ENCODE data around the gene EXOC5.
"Not testable (repeated sequence)": the region's sequence is repeated elsewhere in the genome, so short reads cannot be mapped to it uniquely, and the experiment has no call there.

The EXOC5 gene

GRCh38 chr14:57258221-57258620 lies 10.5 kb downstream of the EXOC5 start:
- DNase-seq = not testable (repeated sequence)

- DNase-seq = no peak
Observed at GRCh38 chr14:57254884-57255283, 13.8 kb downstream of the EXOC5 start.

GRCh38 chr14:57246933-57247657 lies 21.6 kb downstream of the EXOC5 start:
- DNase-seq = no peak

GRCh38 chr14:57245941-57246340 lies 22.8 kb downstream of the EXOC5 start:
- DNase-seq = no peak

GRCh38 chr14:57244106-57244505 lies 24.6 kb downstream of the EXOC5 start:
- no peak for DNase-seq

- no peak for DNase-seq
Observed at GRCh38 chr14:57243320-57243719, 25.4 kb downstream of the EXOC5 start.

GRCh38 chr14:57240115-57240514 lies 28.6 kb downstream of the EXOC5 start:
- not testable (repeated sequence) for DNase-seq

- DNase-seq = no peak
Observed at GRCh38 chr14:57232006-57232405, 36.7 kb downstream of the EXOC5 start.

- DNase-seq = not testable (repeated sequence)
Observed at GRCh38 chr14:57228320-57228719, 40.4 kb downstream of the EXOC5 start.

GRCh38 chr14:57227083-57227482 lies 41.6 kb downstream of the EXOC5 start:
- DNase-seq = no peak

- DNase-seq = no peak
Observed at GRCh38 chr14:57221931-57222330, 46.8 kb downstream of the EXOC5 start.

- DNase-seq = no peak
Observed at GRCh38 chr14:57212919-57213318, 55.8 kb downstream of the EXOC5 start.

- DNase-seq = no peak
Observed at GRCh38 chr14:57209561-57209960, 59.1 kb downstream of the EXOC5 start.

GRCh38 chr14:57205938-57206337 lies 62.8 kb downstream of the EXOC5 start:
- no peak for DNase-seq

- not testable (repeated sequence) for DNase-seq
Observed at GRCh38 chr14:57202672-57203071, 66.0 kb downstream of the EXOC5 start.

- no peak for DNase-seq
Observed at GRCh38 chr14:57199921-57200320, 68.8 kb downstream of the EXOC5 start.

- peak; percentile 45 for DNase-seq
Observed at GRCh38 chr14:57189070-57189469, 79.6 kb downstream of the EXOC5 start.

- peak; percentile 37 for DNase-seq
Observed at GRCh38 chr14:57182760-57183503, 85.8 kb downstream of the EXOC5 start.

GRCh38 chr14:57179273-57179672 lies 89.4 kb downstream of the EXOC5 start:
- DNase-seq = no peak

GRCh38 chr14:57174466-57174865 lies 94.2 kb downstream of the EXOC5 start:
- DNase-seq = no peak

- no peak for DNase-seq
Observed at GRCh38 chr14:57171903-57172302, 96.8 kb downstream of the EXOC5 start.

- DNase-seq = no peak
Observed at GRCh38 chr14:57171363-57171762, 97.3 kb downstream of the EXOC5 start.

- DNase-seq = no peak
Observed at GRCh38 chr14:57169901-57170300, 98.8 kb downstream of the EXOC5 start.

- no peak for DNase-seq
Observed at GRCh38 chr14:57168138-57168679, 100.5 kb downstream of the EXOC5 start.

Data from NCI-H2171 (cell line).